ENCODE data around the gene RCAN1.
"Not testable (repeated sequence)": the region's sequence is repeated elsewhere in the genome, so short reads cannot be mapped to it uniquely, and the experiment has no call there.

RCAN1 gene

DNA sequence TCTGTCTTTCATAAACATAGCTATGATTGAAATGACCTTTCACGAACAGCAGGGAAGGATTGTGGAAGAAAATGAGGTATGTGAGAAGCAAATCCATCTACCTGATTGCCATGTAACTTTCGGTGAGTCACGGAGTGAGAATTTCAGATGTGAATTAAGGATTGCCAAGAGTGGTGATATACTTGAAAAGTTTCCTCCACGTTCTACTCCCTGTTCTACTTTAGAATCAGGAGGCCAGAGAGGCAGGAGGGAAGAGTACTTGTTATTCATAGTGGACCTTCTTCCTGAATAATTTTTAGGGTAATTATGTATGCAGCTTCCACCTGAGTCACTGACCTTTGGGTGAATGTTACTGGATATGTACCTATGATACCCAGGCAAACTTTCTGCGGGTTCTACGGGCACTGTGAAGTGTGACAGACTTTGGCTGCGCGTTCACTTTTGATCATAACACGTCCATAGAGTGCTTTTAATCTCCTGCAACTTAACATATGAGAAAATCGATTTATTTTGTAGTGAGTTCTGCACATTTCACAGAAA lies 100.3 kb downstream of the RCAN1 start:
- DNase-seq (ENCODE audit: low read depth): no peak

DNA sequence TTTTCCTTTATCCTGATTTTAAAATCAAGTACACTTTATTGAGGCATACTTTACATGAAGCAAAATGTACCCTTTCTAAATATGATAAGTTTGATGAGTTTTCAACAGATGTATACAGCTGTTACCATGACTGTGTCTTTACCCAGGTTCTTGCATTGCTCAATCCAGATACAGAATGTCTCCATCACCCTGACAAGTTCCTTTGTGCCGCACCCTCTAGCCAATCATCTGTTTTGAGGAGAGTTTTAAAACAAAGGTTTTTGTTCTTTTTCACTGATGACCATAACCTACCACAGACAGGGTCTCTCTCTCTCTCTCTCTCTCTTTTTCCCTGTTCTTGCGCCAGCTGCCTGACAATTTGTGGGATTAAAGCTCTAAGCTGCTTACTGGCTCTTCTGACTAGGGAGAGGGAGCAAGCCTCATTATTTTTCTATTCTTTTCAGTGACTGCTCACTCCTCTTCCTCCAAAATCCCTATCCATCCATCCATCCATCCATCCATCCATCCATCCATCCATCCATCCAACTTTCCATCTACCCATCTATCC lies 101.7 kb downstream of the RCAN1 start:
- no peak for DNase-seq (ENCODE audit: low read depth)

DNA sequence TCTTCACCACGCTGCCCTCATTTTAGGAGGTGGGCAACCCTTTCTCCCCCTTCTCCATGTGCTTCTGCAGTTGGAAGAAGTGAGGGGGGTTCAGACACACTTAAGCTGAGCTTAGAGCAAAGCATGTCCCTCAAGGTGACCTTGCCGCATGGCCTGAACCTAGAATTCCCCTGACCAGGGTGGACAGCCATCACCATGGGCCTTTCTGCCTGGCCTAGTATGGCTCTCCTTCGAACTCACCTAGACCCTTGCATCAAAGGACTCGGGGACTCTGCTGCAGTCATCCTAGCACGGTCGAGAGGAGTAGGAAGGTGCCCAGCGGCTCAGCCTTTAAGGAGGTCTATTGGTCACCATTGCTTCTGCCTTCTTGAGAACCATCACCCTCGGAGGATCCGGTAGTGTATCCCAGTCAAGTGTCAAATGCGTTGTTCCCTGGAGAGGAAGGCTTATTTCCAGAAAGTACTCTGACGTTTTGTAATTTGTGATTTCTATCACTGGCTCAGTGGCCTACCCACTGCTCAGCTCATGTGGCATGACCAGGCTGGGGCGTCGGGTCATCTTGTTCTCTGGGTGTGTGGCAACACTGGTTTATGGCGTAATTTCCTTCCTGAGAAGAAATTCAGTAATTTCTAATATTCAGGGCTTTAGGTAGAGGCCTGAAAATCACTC lies 103.0 kb downstream of the RCAN1 start, which contains the start of gene KCNE1:
KCNE1 (minus strand) TSS at position 424 of the 669 bp plus-strand sequence. CDS start 62,576 bp downstream, outside the sequence.
- no peak for DNase-seq (ENCODE audit: low read depth)

DNA sequence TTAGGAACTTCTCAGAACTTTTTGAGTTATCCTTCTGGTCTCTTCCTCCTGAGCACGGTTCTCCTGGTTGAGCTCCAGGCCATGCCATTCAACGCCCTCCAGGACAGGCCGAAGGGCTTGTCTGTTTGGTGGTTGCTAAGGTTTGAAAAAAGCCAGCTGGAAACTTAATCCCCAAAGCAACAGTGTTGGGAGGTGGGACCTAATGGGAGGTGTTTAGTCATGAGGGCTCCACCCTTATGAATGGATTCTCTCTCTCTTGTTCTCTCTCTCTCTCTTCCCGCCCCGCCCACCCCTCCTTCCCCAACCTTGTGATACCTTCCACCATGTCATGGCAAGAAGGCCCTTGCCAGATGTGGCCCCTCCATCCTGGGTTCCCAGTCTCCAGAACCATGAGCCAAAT lies 103.7 kb downstream of the RCAN1 start:
- no peak for DNase-seq (ENCODE audit: low read depth)

DNA sequence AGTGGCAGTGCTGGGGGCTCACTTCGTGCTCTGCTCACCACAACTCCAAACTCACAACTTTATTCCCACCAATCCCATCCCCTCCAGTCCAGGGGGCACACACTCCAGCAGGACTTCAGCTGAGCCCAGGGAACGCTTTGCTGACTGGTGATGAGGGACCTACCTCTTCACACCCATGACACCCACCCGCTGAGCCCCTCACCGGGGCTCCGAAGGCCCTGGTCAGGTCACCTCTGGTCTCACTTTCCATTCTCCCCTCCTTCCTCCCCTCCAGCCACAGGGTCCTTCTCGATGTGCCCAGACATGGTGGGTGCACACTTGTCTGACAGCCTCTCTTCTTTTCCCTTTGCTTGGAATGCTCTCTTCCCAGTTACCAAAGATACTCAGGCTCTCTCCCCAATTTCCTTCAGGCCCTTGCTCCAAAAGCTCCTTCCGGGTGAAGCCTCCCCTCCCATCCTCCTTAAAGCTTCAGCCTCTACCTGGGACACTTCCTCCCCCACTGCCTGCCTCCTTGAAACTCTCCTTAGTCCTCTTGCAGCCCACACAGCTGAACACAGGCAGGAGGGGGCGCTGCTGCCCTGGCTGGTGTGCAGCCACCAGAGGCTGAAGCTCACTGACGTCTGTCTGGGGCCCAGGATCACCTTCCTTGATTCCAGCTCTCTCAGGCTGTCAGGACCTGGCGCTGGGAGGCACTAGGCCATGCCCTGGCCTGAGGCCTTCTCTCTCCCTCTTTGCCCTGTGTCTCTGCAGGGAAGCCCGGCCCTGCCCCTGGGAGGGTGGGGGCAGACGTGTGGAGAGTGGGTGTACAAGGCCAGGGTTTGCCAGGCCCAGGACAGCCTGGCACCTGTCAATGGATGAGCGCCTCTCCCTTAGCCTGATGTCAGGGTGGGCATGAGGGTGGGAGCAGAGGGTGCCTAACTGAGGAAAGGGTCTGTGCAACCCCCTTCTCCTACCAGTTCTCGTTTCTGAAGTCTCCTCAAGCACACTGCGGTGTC lies 104.5 kb downstream of the RCAN1 start:
- DNase-seq (ENCODE audit: low read depth): peak; percentile 79

DNA sequence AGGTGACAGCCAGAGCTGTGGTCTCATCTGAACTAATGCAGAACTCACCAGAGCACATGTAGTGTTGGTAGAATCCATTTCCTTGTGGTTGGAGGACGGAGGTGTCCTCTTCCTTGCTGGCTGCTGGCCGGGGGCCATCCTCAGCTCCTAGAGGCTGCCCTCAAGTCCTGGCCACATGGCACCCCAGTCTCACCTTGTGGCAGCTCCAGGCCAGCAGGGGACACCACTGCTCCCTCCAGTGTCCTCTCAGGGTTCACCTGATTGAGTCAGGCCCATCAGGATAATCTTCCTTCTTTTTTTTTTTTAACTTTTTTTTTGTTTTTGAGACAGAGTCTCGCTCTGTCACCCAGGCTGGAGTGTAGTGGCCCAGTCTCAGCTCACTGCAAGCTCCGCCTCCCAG lies 105.8 kb downstream of the RCAN1 start:
- DNase-seq (ENCODE audit: low read depth): no peak

DNA sequence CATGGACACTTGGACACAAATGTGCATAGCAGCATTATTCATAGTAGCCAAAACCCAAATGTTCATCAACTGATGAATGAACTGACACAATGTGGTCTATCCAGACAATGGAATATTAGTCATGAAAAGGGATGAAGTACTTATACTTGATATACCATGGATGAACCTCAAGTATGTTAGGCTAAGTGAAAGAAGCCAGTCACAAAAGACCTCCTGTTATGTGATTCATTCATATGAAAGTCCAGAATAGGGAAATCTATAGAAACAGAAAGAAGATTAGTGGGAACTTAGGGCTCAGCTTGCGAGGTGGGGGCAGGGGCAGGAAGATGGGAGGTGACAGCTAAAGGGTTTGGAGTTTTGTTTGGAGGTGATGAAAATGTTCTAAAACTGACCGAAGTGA lies 110.3 kb downstream of the RCAN1 start:
- no peak for DNase-seq (ENCODE audit: low read depth)

DNA sequence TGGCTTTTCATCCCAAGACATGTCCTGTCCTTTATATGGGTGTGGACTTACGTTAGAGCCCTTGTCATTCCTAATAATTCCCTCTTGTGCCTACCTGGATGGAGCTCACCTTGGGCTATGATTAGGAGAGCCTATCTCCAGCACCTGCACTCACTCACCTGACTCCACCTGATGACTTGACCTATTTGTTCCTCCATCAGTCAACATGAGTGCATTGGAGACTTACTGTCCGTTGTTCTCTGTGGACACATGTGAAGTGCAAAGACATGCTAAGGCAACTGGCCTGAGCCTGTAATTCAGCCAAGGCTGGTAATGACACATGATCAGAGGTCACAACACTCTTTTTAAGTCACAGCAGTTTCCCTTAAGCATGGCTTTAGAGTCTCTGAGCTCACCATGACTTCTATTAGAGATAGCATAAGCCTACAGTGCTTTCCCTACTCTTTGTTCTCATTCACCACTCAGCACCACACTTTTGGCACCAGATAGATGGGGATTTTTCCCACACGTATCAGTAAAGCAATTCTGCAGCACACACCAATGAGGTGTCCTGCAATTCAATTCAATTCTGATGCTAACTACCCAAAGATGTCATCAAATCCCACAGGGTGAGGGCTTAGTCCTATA lies 112.3 kb downstream of the RCAN1 start:
- no peak for DNase-seq (ENCODE audit: low read depth)

DNA sequence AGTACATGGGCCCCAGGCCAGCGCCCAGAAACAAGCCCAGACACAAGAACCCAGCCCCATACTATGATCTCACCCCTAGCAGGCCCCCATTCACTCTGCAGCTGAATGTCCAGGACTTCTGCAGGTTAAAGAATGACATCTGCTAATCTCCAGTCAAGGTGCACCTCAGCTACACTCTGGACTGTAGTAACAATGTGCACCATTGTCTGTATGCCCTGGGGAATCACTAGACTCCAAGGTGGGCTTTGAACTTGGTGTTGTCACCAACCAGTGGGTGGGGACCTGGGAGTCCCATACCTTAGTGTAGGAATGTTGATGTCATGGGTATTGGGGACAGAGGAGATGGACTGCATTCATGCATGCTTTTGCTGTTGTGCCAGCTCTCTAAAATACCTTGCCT lies 113.2 kb downstream of the RCAN1 start:
- no peak for DNase-seq (ENCODE audit: low read depth)

DNA sequence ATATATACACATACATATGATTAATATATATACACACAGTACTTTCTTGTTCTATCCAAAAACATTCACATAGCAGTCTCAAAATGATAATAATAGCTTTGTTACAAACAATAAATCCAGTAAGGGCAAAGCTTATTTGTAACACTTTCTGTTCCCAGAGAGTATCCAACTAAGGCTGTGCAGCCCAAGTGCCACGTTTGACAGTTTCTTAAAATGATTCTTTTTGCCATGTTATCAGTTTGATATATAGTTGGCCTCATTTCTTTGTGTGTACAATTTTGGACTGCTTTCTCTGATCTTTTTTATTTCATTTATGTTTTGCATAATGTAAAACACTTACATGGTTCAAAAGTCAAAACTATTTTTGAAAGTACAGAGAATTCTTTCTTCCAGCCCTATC lies 114.7 kb downstream of the RCAN1 start:
- no peak for DNase-seq (ENCODE audit: low read depth)

DNA sequence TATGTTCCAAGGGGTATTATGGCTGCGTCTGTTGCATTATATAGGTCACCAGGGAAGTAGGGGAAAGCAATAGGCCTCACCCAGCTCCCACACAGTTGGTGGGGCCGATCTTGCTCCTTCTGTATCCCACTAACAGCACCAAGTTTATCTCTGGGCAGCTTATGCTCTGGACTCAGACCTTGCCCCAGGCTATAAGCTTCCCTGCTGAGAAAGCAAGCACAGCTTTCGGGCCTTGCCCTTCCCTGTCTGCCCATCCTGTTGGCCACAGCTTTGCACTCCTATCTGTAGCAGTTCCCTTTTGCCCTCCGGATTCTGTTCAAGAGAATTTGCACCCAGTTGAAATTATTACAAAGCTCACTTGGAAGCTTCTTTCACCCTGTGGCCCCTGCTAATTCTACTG lies 115.8 kb downstream of the RCAN1 start:
- no peak for DNase-seq (ENCODE audit: low read depth)

DNA sequence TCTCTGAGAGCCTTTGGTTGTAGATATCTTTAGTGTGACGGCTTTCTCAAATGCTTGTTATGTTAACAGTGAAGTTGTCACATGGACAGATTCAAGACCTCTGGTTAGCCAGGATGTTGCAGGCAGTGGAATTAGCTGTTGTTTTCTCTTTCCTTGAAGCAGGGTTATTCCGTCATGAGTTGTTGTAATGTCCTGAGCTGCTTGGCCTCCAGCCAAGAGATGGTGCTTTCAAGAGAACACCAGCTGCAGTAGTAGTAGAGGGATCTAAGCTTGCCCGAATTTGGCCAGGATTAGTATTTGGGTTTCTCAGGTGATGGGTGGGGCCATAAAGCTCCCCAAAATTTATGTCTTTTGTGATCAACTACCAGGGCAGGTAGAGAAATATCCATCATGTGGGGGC lies 116.3 kb downstream of the RCAN1 start:
- DNase-seq (ENCODE audit: low read depth): no peak

DNA sequence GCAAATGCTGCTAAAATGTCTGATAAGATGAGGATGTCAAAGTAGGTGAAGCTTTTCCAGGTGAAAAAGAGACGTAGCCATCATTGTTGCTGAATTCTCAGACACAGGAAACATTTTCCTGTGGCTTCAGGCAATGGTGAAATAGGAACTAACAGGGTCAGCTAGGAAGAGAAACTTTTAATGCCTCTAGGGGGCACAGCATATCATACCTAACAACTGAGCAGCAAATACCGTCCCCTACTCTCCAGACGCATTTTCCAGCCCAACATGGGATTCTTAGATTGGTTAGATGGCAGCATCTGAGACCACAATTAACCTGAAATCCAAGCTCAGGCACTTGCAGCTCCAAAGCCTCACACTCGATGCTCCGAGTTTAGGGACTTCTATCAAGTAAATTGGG lies 131.1 kb downstream of the RCAN1 start:
- not testable (repeated sequence) for DNase-seq (ENCODE audit: low read depth)

DNA sequence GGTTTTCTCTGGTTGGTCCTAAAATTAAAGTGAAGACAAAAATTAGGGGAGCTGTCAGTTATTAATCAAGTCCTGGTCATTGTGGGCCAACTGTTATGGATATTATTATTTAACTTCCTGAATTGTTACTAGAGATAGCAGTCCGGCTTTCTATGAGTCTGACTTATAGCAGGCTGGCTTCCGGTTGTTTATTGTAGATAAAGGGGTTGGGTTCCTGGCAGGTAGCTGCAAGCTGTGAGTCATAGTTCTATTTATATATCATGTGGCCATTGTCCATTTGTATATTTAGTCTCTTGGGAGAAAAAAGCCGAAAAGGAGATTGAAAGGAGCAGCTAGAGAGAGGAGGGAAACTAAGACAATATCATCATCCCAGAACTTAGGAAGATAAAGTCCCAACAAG lies 131.5 kb downstream of the RCAN1 start:
- not testable (repeated sequence) for DNase-seq (ENCODE audit: low read depth)

DNA sequence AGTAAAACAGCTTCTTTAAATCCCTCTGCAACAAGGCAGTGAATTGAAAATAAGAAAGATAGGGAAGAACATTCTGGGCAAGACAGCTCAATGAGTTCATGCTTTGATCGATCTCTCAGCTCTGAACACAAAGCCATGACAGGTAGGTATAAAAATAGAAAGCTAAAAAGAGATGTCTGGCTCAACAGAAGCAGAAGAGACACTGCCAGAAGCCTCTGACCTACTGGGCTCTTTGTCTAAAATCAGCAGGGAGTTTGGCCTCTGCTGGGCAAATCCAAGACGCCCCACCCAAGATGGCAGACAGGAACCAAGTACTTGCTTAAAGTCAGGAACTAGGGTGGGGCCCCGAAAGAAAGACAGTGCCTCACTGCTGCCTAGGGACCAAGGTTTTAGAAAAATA lies 147.6 kb downstream of the RCAN1 start:
- DNase-seq (ENCODE audit: low read depth): not testable (repeated sequence)

Measured in EH (cell line).